Measurements from ENCODE around the gene CNIH4. TPM values are rescaled to one million over a fixed set of nuclear protein-coding genes. Genes with fewer than 3 reads are reported as not detected.
"Not testable (repeated sequence)": the region's sequence is repeated elsewhere in the genome, so short reads cannot be mapped to it uniquely, and the experiment has no call there.

CNIH4 gene
- total RNA-seq (2014; rRNA removed; shearing (Covaris generic)), result 34.5 and 34.7 TPM in 2 replicates

GRCh38 chr1:224356685-224357625, at the start of gene CNIH4:
Gene CNIH4 (plus strand): TSS chr1:224356879. CDS start chr1:224356925, 46 bp downstream.
- peak; percentile 94 for DNase-seq (ENCODE audit: low spot score)

DNA sequence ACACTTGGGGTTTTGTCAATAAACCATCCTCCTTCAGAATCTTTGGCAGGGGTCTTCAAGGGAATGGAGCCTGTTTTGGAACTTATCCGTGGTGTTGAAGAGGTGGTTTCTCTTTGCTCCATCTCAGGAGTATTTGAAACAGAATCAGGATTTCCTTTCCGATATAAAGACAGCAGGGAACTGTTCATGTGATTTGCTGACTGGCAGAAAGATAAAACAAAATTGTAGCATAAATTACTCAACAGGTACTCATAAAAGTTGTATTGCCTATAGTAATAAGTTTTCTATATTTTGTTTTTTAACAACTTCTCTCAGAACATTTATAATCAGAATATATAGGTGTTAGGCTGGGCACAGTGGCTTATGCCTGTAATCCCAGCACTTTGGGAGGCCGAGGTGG, 48.6 kb upstream of the CNIH4 start:
- DNase-seq (ENCODE audit: low spot score), result no peak

- DNase-seq (ENCODE audit: low spot score), result not testable (repeated sequence)
These were observed 45.2 kb upstream of the CNIH4 start for GRCh38 chr1:224311503-224311902.

GRCh38 chr1:224312025-224312424, 44.7 kb upstream of the CNIH4 start:
- no peak for DNase-seq (ENCODE audit: low spot score)

DNA sequence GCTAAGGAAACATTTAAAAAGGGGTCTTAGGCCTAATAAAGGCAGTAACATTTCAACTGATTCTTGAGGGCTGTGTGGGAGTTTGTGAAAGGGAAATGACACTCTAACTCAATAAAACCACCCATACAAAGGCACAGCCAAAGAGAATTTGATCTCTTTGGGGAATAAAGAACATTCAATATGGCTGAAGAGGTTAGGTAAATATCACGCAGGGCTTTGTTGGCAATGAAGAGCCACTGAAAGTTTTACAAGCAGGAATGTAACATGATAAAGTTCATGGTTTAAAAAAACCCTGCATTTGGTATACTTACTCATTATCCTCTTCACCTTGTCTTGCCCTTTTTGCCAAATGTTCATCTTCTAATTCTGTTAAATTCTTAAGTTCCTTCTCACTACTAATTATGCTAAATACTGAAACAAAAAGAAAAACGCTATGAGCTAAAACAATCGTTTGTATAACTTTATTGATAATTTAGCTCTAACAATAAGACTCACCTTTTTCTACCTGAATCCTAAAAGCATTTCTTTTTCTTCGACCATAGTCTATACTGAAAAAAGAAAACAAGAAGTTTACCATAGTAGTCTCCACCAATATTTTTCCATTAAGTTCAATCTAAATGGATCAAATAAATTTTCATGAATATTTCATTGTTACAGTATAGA, 39.2 kb upstream of the CNIH4 start:
- no peak for DNase-seq (ENCODE audit: low spot score)

DNA sequence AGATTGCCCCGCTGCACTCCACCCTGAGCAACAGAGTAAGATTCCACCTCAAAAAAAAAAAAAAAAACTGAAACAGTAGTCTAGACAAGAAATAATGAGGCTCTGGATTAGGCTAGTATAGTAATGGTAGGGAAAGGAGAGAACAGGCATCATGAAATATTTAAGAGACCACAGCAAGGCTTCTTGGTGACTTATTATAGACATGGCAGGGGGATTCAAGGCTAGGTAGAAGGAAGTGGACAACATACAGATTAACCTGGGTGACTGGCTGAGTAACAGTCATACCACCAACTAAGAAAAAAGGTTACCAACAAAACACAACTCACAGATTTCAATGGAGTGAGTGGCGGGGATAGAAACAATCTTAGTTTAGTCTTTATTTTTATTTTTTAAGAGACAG, 35.0 kb upstream of the CNIH4 start:
- DNase-seq (ENCODE audit: low spot score), result no peak

- no peak for DNase-seq (ENCODE audit: low spot score)
These were observed 30.7 kb upstream of the CNIH4 start for GRCh38 chr1:224325959-224326358.

GRCh38 chr1:224328644-224329043, 28.0 kb upstream of the CNIH4 start:
- DNase-seq (ENCODE audit: low spot score), result no peak

DNA sequence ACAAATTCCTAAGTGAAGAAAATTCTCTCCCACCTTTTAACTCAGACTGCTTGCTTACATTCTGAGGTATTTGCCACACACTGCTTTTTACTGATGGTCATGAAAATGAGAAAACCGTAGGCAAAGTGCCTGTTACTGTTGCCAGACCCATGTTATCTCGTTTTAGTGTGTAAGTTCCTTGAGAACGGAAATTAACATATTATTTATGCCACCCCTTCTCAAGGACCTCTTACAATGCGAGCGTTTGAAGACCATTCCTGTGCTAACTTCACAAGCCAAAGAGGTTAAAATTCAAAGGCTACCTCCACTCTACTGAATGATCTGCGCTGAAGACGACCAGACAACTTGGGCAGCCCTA, 27.2 kb upstream of the CNIH4 start:
- DNase-seq (ENCODE audit: low spot score), result no peak

- DNase-seq (ENCODE audit: low spot score), result peak; percentile 93
These were observed 26.6 kb upstream of the CNIH4 start, which contains the start of gene NVL for GRCh38 chr1:224329842-224330753. Gene NVL (minus strand): TSS chr1:224330172. CDS start chr1:224330127, 45 bp downstream.

DNA sequence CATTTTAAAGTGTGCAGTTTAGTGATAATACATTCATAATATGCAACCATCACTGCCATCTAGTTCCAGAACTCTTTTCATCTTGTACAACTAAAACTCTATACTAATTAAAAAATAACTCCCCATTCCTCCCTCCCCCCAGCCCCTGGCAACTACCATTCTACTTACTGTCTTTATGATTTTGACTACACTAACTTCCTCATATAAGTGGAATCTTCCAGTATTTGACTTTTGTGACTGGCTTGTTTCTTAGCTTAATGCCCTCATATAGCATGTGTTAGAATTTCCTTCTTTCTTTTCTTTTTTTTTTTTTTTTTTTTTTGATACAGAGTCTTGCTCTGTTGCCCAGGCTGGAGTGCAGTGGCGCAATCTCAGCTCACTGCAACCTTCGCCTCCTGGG, 25.4 kb upstream of the CNIH4 start:
- no peak for DNase-seq (ENCODE audit: low spot score)

- no peak for DNase-seq (ENCODE audit: low spot score)
These were observed 24.9 kb upstream of the CNIH4 start for GRCh38 chr1:224331824-224332223.

DNA sequence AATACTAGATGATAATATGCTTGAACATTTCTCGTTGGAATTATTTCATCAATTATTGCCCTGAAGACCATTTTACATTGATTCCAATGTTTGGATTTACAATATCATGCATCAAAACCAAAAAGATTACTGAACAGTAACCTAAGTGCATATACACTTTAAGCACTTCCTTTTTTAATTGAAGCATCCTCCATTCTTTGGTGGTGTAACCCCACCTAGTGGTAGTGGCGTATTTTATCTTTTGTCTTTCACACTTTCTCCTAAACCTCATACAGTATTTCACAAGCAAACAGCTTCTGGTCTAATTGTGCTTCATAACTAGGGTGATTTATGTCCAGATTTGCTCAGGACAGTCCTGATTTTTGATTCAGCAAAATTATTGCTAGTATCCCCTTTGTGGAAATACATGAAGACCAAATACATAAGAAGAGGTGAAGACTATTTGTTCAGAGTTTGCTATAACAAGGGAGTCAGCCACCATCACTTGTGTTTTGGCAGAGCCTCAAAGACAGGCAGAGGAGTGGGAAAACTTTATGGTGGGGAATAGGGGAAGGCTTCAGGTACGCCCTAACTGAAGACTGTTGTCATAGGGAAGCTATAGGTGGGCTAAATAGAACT, 23.3 kb upstream of the CNIH4 start:
- peak; percentile 81 for DNase-seq (ENCODE audit: low spot score)

DNA sequence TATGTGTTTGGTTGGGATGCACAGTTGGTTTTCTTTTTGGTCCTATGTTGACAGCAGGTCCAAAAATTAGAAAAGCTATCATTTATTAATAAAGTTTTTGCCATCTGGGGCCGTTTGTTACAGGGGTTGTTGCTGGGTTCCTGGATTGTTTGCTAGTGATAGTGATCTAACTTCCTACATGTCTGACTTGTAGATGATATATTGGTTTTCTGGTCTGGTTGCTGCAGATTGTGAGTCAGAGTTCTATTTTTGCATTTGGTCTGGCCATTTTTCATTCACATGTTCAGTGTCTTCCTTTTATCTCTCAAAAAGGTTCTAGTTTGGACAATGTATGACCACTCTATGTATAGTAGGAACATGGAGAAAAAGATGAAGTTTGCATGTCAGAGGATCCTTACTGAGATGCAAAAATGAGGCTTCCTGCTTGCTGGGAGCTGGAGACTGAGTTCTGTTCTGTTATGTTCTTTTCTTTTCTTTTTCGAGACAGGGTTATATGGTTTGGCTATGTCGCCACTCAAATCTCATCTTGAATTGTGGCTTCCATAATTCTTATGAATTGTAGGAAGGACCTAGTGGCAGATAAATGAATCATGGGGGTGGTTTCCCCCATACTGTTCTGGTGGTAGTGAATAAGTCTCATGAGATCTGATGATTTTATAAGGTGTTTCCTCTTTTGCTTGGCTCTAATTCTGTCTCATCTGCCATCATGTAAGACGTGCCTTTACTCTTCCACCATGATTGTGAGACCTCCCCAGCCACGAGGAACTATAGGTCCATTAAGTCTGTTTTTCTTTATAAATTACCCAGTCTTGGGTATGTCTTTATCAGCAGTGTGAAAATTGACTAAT, 22.5 kb upstream of the CNIH4 start:
- DNase-seq (ENCODE audit: low spot score), result no peak

DNA sequence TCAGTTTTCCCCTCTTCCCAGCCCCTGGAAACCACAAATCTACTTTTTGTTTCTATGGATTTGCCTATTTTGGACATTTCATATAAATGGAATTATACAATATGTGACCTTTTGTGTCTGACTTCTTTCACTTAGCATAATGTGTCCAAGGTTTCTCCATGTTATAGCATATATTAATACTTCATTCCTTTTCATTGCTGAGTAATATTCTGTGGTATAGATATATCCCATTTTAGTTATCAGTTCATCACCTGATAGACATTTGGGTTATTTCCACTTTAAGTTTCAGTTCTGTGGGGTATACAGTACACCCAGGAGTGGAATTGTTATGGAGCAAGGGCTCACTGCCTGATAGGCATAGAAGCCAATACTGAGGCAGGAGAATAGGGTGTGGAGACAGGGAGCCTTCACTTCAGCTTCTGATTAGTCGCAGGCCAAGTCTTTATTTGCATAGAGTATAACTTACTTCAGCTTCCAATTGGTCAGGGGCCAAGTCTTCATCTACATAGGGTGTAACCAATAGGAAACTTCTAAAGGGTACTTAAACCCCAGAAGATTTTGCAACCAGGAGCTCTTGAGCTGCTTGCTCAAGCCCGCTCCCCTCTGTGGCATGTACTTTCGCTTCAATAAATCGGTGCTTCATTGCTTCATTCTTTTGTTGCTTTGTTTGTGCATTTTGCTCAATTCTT, 18.4 kb upstream of the CNIH4 start:
- DNase-seq (ENCODE audit: low spot score), result no peak

GRCh38 chr1:224339442-224340033, 17.1 kb upstream of the CNIH4 start:
- DNase-seq (ENCODE audit: low spot score), result no peak

GRCh38 chr1:224340453-224341384, 16.0 kb upstream of the CNIH4 start:
- not testable (repeated sequence) for DNase-seq (ENCODE audit: low spot score)

DNA sequence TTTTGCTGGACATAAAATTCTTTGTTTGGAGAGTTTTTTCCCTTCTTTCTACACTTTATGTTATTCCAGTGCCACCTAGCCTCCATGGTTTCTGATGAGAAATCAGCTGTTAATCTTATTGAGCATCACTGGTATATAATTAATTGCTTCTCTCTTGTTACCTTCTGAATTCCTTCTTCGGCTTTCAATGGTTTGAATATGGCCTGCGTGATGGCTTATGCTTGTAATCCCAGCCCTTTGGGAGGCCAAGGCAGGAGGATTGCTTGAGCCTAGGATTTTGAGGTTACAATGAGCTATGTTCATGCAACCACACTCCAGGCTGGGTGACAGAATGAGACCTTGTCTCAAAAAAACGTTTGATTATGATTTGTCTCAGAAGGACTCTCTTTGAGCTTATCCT, 13.0 kb upstream of the CNIH4 start:
- DNase-seq (ENCODE audit: low spot score), result no peak

Data from HT-29 (cell line).